Activated CD8-positive, alpha-beta memory T cell treated with anti-CD3 and anti-CD28 coated beads, Interleukin-2, amount 50 U/mL, for 24 hours (primary cell): ENCODE measurements around the gene UIMC1.
"Not testable (repeated sequence)": the region's sequence is repeated elsewhere in the genome, so short reads cannot be mapped to it uniquely, and the experiment has no call there.

ENCODE experiments used
- DNase-seq: peaks from one replicate; pipeline ENCODE4 v3.0.0-alpha.2; 2020; ENCODE audit errors: extremely low read depth

UIMC1 gene

GRCh38 chr5:176883700-176884570, 122.6 kb downstream of the UIMC1 start:
- no peak for DNase-seq

- DNase-seq = no peak
Measured at GRCh38 chr5:176882567-176882903, 124.0 kb downstream of the UIMC1 start.

- DNase-seq = no peak
Measured at GRCh38 chr5:176881816-176882566, 124.6 kb downstream of the UIMC1 start.

GRCh38 chr5:176881021-176881749, 125.4 kb downstream of the UIMC1 start:
- DNase-seq = no peak

- no peak for DNase-seq
Measured at GRCh38 chr5:176880366-176881020, 126.1 kb downstream of the UIMC1 start.

GRCh38 chr5:176879663-176880361, 126.8 kb downstream of the UIMC1 start:
- no peak for DNase-seq

GRCh38 chr5:176878906-176879662, 127.5 kb downstream of the UIMC1 start:
- no peak for DNase-seq

- no peak for DNase-seq
Measured at GRCh38 chr5:176878463-176878862, 128.1 kb downstream of the UIMC1 start.

GRCh38 chr5:176877793-176878331, 128.7 kb downstream of the UIMC1 start:
- DNase-seq = no peak

GRCh38 chr5:176876506-176877431, 129.8 kb downstream of the UIMC1 start:
- DNase-seq = no peak

GRCh38 chr5:176875783-176876505, 130.6 kb downstream of the UIMC1 start:
- no peak for DNase-seq

GRCh38 chr5:176875014-176875550, 131.5 kb downstream of the UIMC1 start:
- DNase-seq = no peak

GRCh38 chr5:176874198-176874780, 132.3 kb downstream of the UIMC1 start:
- no peak for DNase-seq

GRCh38 chr5:176873541-176874172, 132.9 kb downstream of the UIMC1 start:
- DNase-seq = no peak

GRCh38 chr5:176873011-176873410, 133.6 kb downstream of the UIMC1 start:
- DNase-seq = not testable (repeated sequence)

- not testable (repeated sequence) for DNase-seq
Measured at GRCh38 chr5:176872586-176872985, 134.0 kb downstream of the UIMC1 start.

GRCh38 chr5:176870644-176871043, 135.9 kb downstream of the UIMC1 start:
- not testable (repeated sequence) for DNase-seq
